GM23248 (cell line): ENCODE data around the gene CYP27B1.

Experiments used
- EZH2 ChIP-seq: fragments of 200-600 bp; sonication (generic); IDR thresholded peaks from 2 replicates; pipeline ENCODE4 v1.6.1; 2018; ENCODE audit warnings: antibody characterized with exemption, mild to moderate bottlenecking; ENCODE audit not compliant: insufficient read depth, poor library complexity, severe bottlenecking
- EZH2phosphoT487 ChIP-seq: fragments of 200-600 bp; sonication (generic); IDR thresholded peaks from 2 replicates; pipeline ENCODE4 v1.6.1; 2018; ENCODE audit warnings: antibody characterized with exemption, moderate library complexity, mild to moderate bottlenecking, low read depth; ENCODE audit not compliant: insufficient read depth

GRCh38 chr12:57717131-57717530 lies 49.7 kb downstream of the CYP27B1 start:
- TF ChIP-seq EZH2 (no peak), EZH2phosphoT487 (no peak)
